DMS53 treated with DMSO at 0.1 percent for 48 hours (cell line): ENCODE results near the gene HRK.

Experiments
- DNase-seq: peaks from one replicate; lab custom pipeline; 2025; ENCODE audit not compliant: unreplicated experiment; lab: John Stamatoyannopoulos, UW

HRK gene

DNA sequence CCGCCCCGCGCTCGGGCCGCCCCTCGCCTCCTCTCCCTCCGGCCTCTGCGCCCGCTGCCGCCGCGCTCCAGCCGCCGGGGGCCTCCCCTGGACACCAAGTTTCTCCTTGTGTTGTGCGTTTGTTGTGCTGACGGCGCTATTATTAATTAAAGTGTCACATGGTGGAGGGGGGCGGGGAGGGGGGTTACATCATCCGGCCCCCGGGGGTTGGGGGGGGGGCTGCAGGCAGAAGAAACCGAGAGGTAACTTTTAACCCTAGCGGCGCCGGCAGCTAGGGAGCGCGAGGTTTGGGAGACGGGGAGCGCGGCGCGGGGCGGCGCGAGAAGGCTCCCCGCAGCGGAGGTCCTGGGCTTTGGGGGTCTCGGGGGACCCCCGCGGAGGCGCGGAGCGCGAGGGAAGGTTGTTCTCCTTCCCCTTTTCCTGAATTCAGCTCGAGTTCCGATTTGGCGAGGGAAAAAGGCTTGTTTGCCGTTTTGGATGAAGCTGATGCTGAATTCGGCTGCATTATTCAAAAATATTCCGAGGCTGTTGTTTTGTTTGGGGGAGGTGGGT, at the start of gene HRK:
Gene HRK, minus strand, starts transcription at position 117 of the 552 bp plus-strand sequence. CDS start 134 bp downstream, outside the sequence.
- DNase-seq: peak; percentile 53

DNA sequence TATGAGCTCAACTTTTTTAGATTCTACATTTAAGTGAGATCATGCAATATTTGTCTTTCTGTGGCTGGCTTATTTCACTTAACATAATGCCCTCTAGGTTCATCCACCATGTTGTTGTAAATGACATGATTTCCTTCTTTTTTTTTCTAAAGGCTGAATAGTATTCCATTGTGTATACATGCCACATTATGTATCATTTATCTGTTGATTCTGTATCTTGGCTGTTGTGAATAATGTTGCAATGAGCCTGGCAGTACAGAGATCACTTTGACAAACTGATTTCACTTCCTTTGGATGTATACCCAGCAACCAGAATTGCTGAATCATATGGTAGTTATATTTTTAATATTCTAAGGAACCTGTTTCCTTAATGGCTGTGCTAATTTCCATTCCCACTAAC, 48.6 kb upstream of the HRK start:
- no peak for DNase-seq

DNA sequence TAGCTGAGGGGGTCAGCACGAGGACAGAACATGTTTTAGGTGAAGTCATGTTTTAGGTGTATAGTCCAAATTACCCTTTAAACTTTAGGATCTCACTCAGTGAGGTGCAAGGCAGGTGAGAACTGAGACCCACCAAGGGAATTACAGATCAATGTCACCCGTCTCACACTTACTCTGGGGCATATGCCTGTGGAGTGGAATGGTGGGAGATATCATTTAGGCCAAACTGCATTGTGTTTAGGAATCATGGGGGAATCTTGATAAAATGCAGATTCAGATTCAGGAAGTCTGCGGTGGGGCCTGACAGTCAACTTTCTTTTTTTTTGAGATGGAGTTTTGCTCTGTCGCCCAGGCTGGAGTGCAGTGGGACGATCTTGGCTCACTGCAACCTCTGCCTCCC, 47.3 kb upstream of the HRK start:
- no peak for DNase-seq

DNA sequence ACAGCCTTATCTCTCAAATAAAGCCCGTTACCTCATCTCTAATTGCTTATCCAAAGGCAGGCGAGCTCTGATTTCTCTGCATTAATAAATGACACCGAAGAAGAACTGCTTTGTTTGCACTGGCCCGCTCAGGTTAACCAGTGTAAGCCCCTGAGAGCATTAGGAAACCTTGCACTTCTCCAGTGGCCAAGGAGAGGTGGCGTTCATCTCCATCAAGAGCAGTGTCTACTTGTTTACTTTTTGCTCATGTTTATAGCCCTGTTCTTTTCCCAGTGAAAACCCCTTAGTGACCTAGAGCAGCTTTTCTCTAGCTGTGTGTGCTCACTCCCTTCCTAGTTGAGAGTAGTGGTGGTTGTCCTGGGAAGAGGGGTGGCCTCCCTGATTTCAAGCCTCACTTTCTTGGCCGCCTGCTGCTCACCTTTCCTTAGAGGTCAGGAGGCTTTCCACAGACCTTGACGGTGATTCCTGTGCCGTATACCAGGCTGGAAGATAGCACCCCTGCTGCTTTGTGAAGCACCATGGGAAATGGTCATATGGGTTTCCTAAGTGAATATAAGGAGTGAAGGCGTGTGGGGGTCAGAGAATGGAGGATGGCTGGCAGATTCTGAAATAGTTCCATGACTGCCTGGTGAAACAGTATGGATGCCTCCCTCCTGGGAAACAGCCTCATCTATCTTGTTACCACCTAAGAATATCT, 46.2 kb upstream of the HRK start:
- DNase-seq: no peak

DNA sequence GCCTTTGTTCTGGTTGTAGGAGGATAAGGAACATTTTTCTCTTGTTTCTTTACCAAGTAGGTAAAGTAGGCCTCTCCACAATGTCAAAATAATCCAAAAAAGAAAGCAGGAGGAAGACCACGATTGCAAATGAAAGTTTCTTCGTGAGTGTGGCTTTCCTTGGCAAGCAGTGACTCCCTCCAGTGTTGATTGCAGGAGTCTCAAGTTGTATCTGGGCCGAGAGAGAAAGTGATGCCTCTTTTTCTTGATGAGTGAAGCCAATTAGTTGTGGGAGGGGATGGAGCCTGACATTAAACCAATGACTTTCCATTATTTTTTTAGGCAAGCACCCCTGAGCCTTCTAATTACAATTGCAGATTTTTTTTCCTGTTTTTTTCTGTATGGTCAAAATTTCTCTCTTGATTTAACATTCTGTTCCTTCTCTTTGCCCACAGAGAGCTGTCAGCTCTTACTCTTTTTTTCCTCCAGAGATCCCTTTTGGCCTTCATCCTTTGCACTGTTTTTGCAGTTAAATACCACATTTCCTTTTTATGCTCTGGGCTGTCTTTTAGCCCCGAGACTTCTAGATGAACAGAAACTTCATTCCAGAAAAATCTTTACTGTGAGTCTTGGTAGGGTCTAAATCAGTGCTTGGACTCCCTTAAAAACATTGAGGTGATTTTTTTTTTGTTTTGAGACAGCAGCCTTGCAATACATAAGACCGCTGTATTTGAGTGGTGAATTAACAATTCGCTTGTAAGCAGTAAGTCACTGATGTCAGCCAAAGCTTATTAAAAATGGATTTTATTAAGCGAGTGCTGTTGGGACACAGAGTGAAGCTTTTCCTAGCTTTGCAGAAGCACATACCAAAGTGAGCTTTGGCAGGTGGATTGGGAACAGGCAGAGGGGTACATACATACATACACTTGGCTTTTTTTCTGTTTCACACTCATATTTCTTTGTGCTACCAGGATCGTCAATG, 45.3 kb upstream of the HRK start:
- no peak for DNase-seq

DNA sequence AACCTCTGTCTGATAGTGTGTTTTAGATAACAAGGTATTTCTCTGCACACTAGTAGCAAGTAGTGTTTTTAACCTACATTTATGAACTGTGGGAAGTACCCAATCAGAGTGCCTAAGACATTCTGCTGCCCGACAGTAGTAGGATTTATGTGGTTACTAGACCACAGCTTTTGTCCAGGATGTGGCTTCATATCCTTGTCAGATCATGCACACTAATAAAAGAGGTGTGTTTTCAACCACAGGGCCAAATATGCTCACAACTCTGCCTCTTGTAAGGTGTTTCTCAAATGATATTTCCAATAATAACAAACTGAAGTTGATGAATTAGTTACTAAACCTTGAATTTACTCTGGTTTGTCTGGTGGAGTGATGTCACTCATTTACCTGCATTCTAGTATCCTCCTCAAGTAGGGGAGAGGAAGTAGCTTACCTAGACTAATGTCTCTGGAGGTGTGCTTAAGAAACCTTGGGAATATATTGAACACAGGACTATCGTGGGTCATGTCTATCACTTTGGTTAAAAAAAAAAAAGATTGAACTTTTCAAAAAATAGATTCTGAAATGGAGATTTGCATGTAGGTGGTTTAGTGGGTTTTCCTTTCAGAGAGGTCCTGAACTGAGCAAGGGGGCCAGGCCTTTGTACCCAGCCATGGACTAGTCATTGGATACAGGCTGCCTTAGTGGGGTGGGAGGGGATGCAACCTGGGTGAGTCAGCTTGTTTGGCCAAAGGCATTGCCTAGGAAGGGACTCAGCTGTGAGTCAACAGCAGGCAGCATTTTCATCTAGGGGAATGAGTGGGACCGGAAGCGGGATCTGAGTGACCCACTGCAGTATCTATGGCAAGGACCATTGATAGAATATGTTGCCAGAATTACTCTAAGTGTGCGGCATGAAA, 43.6 kb upstream of the HRK start:
- no peak for DNase-seq

DNA sequence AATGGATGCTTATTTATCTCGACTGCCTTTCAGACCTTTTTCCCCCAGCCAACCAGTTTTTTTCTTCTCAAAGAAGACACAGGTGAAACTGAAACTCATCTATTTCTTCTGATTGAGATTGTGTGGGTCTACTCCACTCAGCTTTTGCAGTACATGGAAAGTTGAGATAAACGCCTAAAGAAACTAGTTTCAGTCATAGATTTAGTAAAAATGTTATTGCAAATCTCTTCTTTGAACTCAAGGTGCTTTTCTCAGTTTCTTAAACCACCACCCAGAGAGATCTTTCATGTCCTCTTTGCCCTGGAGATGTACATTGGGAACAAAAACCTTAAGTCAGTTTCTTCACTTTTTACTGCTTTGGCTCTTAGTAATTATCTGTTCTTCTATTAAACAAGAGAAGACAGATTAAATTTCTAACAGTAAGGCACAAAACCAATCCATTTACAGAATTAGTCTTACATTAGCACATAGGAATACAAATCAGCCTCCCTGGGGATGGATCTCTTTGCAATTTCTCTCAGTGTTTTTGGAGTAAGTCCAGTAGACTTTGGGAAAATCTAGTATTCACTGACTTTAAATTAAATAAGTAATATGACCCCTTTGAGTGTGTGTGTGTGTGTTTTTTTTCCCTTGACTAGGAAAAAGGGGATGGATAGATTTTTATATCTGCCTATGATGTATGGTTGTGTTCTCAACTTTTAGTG, 41.1 kb upstream of the HRK start:
- DNase-seq: no peak

DNA sequence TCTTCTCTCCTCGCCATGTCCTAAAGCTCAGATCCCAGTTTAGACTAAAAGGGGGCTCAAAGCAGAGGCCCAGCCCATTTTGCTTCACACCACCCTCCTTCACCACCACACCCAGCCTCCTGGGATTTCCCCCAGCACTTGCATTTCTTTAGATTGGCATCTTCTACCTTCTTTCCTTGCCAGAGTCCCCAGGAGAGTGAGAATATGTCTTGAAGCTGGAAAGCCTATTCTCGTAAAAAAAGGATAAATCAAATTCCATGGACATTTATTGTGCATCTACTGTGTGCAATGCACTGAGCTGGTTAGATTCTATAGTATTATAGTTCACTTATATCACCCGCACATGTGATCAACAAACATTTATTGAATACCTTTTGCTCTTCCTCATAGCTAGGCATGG, 39.7 kb upstream of the HRK start:
- DNase-seq: no peak

DNA sequence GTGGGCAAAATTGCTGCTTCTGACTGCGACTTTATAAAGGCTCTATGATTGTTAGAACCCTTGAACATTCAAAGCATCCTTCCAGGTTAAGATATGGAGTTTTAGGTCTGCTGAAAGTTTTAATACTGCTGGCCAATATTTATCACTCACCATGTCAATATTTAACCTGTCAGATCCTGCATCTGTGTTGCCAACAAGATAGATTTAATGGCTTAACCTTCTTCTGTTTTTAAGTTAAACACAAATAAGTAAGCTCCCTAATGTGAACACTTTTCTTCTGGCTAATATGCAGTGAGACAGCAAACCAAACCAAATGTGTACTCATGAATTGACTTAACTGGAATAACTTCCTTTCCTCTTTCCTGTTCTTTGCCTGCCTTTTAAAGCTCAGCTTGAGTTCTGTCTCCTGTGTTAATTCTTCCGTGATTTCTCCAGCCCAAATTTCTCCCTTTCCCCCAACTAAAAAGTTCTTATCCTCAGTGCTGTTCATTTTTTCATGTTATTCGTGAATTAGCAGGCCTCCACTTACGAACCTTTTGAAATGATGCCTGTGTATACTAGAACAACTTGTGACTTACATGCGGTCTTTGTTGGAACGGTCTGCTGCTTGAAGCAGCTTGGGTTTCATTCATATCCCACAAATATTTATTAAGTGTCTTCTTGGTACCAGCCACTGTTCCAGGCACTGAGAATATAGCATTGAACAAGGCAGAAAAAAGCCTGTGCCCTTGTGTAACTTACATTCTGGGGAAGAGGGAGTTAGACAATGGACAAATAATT, 38.7 kb upstream of the HRK start:
- DNase-seq: no peak

DNA sequence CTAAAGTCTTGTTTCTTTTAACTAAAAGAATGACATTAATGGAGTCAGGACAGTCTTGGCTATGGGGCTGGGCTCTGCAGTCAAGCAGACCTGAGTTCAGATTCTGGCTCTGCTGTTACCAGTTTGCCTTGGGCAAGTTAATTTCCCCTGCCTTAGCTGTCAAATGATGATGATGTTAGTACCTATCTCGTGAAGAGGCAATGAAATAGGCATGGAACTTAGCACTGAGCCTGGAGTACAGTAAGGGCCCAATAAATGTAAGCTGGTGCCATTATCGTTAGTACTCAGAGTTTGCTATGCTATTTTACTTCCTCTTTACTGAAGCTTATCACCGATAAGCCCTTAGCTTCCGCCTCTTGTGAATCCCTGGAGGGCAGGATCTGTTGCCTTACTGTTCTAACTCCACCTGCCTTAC, 38.0 kb upstream of the HRK start:
- DNase-seq: no peak

DNA sequence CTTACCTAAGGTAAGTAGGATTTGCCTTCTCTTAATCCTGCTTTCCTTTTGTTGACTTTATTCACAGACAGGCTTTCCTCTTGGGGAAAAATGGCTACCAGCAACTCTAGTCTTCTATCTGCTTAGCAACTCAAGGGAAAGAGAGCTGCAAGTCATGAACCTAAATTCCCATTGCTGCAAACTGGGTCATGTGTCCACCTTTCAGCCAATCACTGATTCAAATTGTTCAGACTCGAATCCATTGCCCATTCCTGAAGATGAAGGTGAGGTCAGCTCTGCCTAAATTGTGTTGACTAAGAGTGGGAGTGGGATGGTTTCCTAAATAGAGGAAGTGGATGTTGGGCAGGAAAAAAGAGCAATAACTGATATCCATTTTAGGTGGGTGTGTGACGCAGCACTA, 37.2 kb upstream of the HRK start:
- DNase-seq: peak; percentile 63

DNA sequence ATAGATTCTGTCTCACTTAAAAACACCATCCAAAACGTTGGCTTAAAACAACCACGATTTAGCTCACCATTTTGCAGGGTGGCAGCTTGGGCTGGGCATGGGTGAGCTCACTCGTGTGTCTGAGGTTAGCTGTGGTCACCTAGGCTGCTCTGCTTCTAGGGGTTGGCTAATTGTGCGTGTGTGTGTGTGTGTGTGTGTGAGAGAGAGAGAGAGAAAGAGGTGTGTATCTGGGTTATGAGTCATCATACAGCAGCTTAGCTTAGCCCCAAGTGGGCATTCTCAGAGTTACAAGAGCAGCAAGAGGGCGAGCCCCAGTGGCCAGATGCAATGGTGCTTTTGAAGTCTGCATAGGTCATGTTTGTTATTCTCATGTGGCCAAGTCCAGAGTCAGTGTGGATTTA, 35.5 kb upstream of the HRK start:
- DNase-seq: peak; percentile 97

DNA sequence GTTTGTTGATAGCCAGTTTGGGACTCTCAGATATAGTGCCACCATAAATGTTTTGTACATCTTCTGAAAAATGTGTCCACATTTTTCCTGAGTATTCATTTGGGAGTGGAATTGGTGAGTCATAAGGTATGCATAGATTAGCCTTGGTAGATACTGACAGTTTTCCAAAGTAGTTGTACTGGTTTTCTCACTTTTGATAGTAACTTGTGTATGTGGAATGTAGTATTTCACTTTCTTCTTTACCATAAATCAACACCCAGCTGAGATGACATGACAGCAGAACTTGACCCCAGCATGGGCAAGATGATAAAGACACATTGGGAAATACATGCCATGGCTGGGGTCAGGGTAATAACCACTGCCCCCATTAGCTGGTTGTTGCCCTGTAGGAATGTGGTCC, 34.9 kb upstream of the HRK start:
- peak; percentile 19 for DNase-seq

DNA sequence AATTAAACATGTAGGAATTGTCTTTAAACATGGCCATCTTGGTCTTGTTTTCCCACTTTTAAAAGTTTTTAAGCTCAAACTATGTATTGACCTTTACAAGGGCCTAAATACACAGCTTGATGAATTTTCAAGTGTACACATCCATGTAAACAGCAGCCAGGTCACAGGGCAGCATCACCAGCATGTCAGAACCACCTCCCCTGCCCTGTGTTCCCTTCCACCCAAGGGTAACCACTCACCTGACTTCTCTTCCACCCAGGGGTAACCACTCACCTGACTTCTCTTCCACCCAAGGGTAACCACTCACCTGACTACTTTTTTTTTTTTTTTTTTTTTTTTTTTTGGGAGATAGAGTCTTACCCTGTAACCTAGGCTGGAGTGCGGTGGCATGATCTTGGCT, 34.1 kb upstream of the HRK start:
- DNase-seq: no peak

DNA sequence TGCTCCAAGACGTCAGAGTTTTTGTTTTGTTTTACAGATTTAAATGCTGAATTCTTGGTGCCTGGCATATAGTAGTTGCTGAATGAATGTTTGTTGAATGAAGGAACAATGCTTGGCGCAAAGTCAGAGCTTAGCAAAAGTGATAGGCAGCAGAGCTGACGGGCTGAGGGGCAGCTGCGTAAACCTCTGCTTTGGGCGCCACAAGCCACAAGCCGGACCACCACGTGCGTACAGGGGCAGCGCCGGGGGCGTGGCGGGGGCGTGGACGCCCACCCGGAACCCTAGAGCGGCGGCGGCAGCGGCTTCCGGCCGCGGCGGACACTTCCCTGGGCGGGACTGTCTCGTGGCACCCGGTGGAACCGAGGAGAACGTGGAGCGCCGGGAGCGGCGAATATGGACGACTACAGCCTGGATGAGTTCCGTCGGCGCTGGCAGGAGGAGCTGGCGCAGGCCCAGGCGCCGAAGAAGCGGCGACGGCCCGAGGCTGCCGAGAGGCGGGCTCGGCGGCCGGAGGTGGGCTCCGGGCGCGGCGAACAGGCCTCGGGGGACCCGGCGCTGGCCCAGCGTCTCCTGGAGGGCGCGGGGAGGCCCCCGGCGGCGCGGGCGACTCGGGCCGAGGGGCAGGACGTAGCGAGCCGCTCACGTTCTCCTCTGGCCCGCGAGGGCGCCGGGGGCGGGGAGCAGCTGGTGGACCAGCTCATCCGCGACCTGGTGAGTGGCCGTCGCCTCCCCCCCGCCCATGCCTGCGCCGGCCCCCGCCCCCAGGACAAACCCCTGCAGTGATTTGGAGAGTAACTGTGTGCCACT, 29.6 kb upstream of the HRK start, which contains the start of gene FBXW8:
Gene FBXW8, plus strand, starts transcription at position 306 of the 807 bp plus-strand sequence. Its CDS starts 88 bp downstream, at position 394.
- peak; percentile 41 for DNase-seq

DNA sequence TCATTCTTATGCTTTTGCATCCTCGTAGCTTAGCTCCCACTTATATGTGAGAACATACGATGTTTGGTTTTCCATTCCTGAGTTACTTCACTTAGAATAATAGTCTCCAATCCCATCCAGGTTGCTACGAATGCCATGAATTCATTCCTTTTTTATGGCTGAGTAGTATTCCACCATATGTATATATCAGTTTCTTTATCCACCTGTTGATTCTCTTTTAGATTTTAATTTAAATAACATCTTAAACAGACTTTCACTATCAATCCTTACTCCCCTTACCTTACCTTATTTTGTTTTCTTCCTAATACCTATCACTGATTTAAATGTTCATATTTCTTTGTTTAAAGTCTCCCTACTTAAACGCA, 29.0 kb upstream of the HRK start:
- DNase-seq: no peak

DNA sequence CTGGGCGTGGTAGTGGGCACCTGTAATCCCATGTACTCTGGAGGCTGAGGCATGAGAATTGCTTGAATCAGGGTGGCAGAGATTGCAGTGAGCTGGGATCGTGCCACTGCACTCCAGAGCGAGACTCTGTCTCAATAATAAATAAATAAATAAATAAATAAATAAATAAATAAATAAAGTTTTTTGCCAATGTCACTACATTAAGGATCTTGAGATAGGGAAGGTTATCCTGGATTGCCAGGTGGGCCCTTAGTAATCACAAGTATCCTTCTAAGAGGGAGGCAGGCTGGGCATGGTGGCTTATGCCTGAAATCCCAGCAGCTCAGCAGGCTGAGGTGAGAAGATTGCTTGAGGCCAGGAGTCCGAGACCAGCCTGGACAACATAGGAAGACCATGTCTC, 25.0 kb upstream of the HRK start:
- no peak for DNase-seq

DNA sequence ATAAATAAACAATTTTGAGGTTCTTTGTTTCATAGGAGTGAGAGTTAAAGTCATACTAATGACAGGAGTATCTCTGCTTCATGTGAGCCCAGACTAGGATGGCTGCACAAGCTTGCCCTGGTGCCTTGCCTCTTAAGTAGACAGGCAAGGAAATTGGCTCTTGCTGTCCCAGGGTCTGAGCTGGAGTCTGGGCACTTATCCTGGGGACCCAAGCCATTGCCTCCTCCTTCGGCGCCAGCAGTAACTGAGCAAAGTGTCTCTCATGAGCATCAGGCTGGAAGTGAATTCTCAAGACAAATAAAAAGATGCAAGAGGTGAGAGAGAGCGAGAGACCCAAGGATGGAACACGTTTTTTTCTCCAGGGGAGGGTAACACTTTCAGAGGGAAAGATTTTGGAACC, 22.6 kb upstream of the HRK start:
- DNase-seq: no peak

DNA sequence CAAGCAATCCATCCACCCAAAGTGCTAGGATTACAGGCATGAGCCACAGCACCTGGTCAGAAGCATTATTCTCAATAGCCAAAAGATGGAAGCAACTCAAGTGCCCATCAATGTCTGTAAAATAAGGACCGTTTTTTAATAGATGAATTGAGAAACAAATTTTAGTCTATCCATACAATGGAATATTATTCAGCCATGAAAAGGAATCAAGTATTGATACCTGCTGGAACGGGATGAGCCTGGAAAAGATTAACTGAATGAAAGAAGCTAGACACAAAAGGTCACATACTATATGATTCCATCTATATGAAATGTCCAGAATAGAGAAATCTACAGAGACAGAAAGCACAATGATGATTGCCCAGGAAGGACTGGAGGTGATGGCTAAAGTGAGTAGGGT, 20.4 kb upstream of the HRK start:
- DNase-seq: no peak
